Left lung (tissue), 10 donors: ENCODE data around the gene SERPINA5. TPM values are rescaled to one million over a fixed set of nuclear protein-coding genes. Genes with fewer than 3 reads are reported as not detected.
"Not testable (repeated sequence)": the region's sequence is repeated elsewhere in the genome, so short reads cannot be mapped to it uniquely, and the experiment has no call there.

Experiments
- ATAC-seq: fragments of 200-7000 bp; cut with Tn5 transposase; one replicate; pipeline ENCODE4 v1.9.1; 2020; ENCODE audit warnings: moderate library complexity
- DNase-seq, 4 donors: peaks; one replicate each; pipeline ENCODE4 v3.0.0-alpha.2; 2013 to 2020
- H3K27ac ChIP-seq, 2 donors: fragments of 200-600 bp; sonication (generic) in 1 of 2; one replicate each; pipeline versions ENCODE4 v1.5.0 to v1.8.0; 2020 to 2021
- H3K27me3 ChIP-seq, 2 donors: fragments of 200-600 bp; sonication (generic) in 1 of 2; one replicate each; pipeline versions ENCODE4 v1.5.0 to v1.8.0; 2020 to 2021
- H3K36me3 ChIP-seq, 2 donors: fragments of 200-600 bp; sonication (generic) in 1 of 2; one replicate each; pipeline versions ENCODE4 v1.5.0 to v1.8.0; 2020 to 2021
- H3K4me1 ChIP-seq, 2 donors: fragments of 200-600 bp; one replicate each; pipeline ENCODE4 v1.8.0; 2021
- H3K4me3 ChIP-seq, 2 donors: fragments of 200-600 bp; sonication (generic) in 1 of 2; one replicate each; pipeline versions ENCODE4 v1.5.0 to v1.8.0; 2020 to 2021; ENCODE audit warnings: mild to moderate bottlenecking in 1 of 2
- H3K9me3 ChIP-seq, 2 donors: fragments of 200-600 bp; sonication (generic) in 1 of 2; one replicate each; pipeline versions ENCODE4 v1.5.0 to v1.8.0; 2020 to 2021
- CTCF ChIP-seq, 2 donors: fragments of 200-600 bp; sonication (generic) in 1 of 2; IDR thresholded peaks; one replicate each; pipeline versions ENCODE4 v1.5.0 to v1.8.0; 2021; ENCODE audit warnings: antibody characterized with exemption in 2 of 2
- intact Hi-C, 2 donors: fragments of 100-400 bp; cut with DNase I; formaldehyde crosslinking; loops; one replicate each; pipeline versions ENCODE4 v1.11.2 to v1.14.2; 2022
- polyA plus RNA-seq, 6 donors: library from polyadenylated mRNA; unstranded; fragments of 120-200 nt; gene quantifications; one replicate each; pipeline ENCODE4 v1.2.1, GENCODE V29; 2013; ENCODE audit not compliant: insufficient read length in 6 of 6
- total RNA-seq, 2 donors: library from RNA; stranded (reverse); fragmentation: NEBNext Ultra II Directional; extraction: Animal tissue kit (Norgen Biotek cat#: 25700); gene quantifications; one replicate each; pipeline ENCODE4 v1.2.1, GENCODE V29; 2021
- donor health status: DM: no; HTN: yes; CAD: no.
- donor health status: DM: no; HTN: no; CAD: no.

Gene SERPINA5
- total and polyA plus RNA-seq, 8 donors = 0.26 to 3.2 (median 0.70) TPM

GRCh38 chr14:94631536-94632304, 50.5 kb downstream of the SERPINA5 start:
- Histone ChIP-seq H3K27ac (no peak overlapping the region), H3K4me3 (no peak overlapping the region), H3K9me3 (no peaks in the 10 kb centered on the region), H3K4me1 (no peaks in the 10 kb centered on the region), H3K27me3 (no peaks in the 10 kb centered on the region), H3K36me3 (no peaks in the 10 kb centered on the region)
- DNase-seq (no peak), ATAC-seq (no peak)
- no peak for TF ChIP-seq CTCF (IDR thresholded peaks at IDR 0.05)
- intact Hi-C loops = no loop called here

- H3K27me3 ChIP-seq = no peaks in the 10 kb centered on the region
- no peak for DNase-seq
- no peaks in the 10 kb centered on the region for H3K4me1 ChIP-seq
- H3K36me3 ChIP-seq = no peaks in the 10 kb centered on the region
- intact Hi-C loops = no loop called here
- H3K9me3 ChIP-seq = no peaks in the 10 kb centered on the region
- TF ChIP-seq CTCF (IDR thresholded peaks at IDR 0.05) = no peak
- H3K4me3 ChIP-seq = no peak overlapping the region
- no peak overlapping the region for H3K27ac ChIP-seq
- ATAC-seq = no peak
These were observed 51.0 kb downstream of the SERPINA5 start for GRCh38 chr14:94632305-94632590.

GRCh38 chr14:94633121-94633520, 51.9 kb downstream of the SERPINA5 start:
- TF ChIP-seq CTCF (IDR thresholded peaks at IDR 0.05) = no peak
- ATAC-seq (no peak), DNase-seq (no peak)
- H3K36me3 ChIP-seq = no peaks in the 10 kb centered on the region
- H3K4me1 ChIP-seq = no peaks in the 10 kb centered on the region
- H3K9me3 ChIP-seq = no peaks in the 10 kb centered on the region
- no peak overlapping the region for H3K4me3 ChIP-seq
- intact Hi-C loops = no loop called here
- no peak overlapping the region for H3K27ac ChIP-seq
- H3K27me3 ChIP-seq = no peaks in the 10 kb centered on the region

GRCh38 chr14:94635154-94635553, 53.9 kb downstream of the SERPINA5 start:
- H3K36me3 ChIP-seq = no peaks in the 10 kb centered on the region
- intact Hi-C loops = no loop called here
- ATAC-seq = no peak
- TF ChIP-seq CTCF (IDR thresholded peaks at IDR 0.05) = no peak
- DNase-seq = no peak
- H3K4me1 ChIP-seq = no peaks in the 10 kb centered on the region
- no peak overlapping the region for H3K27ac ChIP-seq
- H3K9me3 ChIP-seq = no peaks in the 10 kb centered on the region
- H3K27me3 ChIP-seq = no peaks in the 10 kb centered on the region
- no peak overlapping the region for H3K4me3 ChIP-seq

- no peaks in the 10 kb centered on the region for H3K4me1 ChIP-seq
- TF ChIP-seq CTCF (IDR thresholded peaks at IDR 0.05) = no peak
- intact Hi-C loops = no loop called here
- no peak for DNase-seq
- H3K4me3 ChIP-seq = no peak overlapping the region
- H3K9me3 ChIP-seq = no peaks in the 10 kb centered on the region
- ATAC-seq = no peak
- no peaks in the 10 kb centered on the region for H3K36me3 ChIP-seq
- H3K27me3 ChIP-seq = no peaks in the 10 kb centered on the region
- no peak overlapping the region for H3K27ac ChIP-seq
These were observed 55.7 kb downstream of the SERPINA5 start for GRCh38 chr14:94636744-94637412.

- H3K27me3 ChIP-seq, intact Hi-C loops: not testable (repeated sequence)
These were observed 56.6 kb downstream of the SERPINA5 start for GRCh38 chr14:94637814-94638213.

More at GRCh38 chr14:94637814-94638213, 56.6 kb downstream of the SERPINA5 start:
- not testable (repeated sequence) for H3K4me3 ChIP-seq, ATAC-seq, H3K36me3 ChIP-seq, H3K27ac ChIP-seq, H3K9me3 ChIP-seq, H3K4me1 ChIP-seq, DNase-seq
